Right lung (tissue), 5 donors: Measurements from ENCODE around the gene TNFRSF11A. TPM values are rescaled to one million over a fixed set of nuclear protein-coding genes. Genes with fewer than 3 reads are reported as not detected.
A peak's percentile ranks its signal among the peaks of the same experiment; 100 is the strongest.

Experiments
- DNase-seq, 2 donors: peaks; one replicate each; pipeline ENCODE4 v3.0.0-alpha.2; 2013
- polyA plus RNA-seq, 5 donors: library from polyadenylated mRNA; unstranded; fragments of 120-200 nt; gene quantifications; one replicate each; pipeline versions ENCODE4 v1.2.1 to v1.2.3, GENCODE V29; 2013; ENCODE audit warnings: inconsistent platforms in 1 of 5, low replicate concordance in 1 of 5; ENCODE audit not compliant: insufficient read length in 5 of 5, insufficient read depth in 1 of 5

TNFRSF11A gene
- polyA plus RNA-seq, 5 donors: 2.8 to 4.4 (median 3.9) TPM

GRCh38 chr18:62412231-62412979 lies 87.3 kb downstream of the TNFRSF11A start:
- DNase-seq: no peak

- DNase-seq: no peak
These were observed 88.1 kb downstream of the TNFRSF11A start for GRCh38 chr18:62413206-62413605.

- no peak for DNase-seq
These were observed 93.1 kb downstream of the TNFRSF11A start for GRCh38 chr18:62418258-62418657.

- DNase-seq: no peak
These were observed 95.0 kb downstream of the TNFRSF11A start for GRCh38 chr18:62420151-62420512.

- no peak for DNase-seq
These were observed 95.6 kb downstream of the TNFRSF11A start for GRCh38 chr18:62420513-62421209.

GRCh38 chr18:62425465-62426190 lies 100.5 kb downstream of the TNFRSF11A start:
- DNase-seq: peak; percentile 86 to 91

GRCh38 chr18:62426191-62426488 lies 101.0 kb downstream of the TNFRSF11A start:
- DNase-seq: no peak

GRCh38 chr18:62432176-62432575 lies 107.1 kb downstream of the TNFRSF11A start:
- no peak for DNase-seq

- no peak for DNase-seq
These were observed 109.7 kb downstream of the TNFRSF11A start for GRCh38 chr18:62434798-62435197.

GRCh38 chr18:62435435-62436031 lies 110.4 kb downstream of the TNFRSF11A start:
- no peak for DNase-seq

- DNase-seq: no peak
These were observed 111.6 kb downstream of the TNFRSF11A start for GRCh38 chr18:62436636-62437234.

- peak; percentile 46 to 55 for DNase-seq
These were observed 112.3 kb downstream of the TNFRSF11A start for GRCh38 chr18:62437235-62438017.

GRCh38 chr18:62438018-62438329 lies 112.9 kb downstream of the TNFRSF11A start:
- no peak for DNase-seq

- DNase-seq: no peak
These were observed 113.3 kb downstream of the TNFRSF11A start for GRCh38 chr18:62438402-62438801.

- DNase-seq: no peak
These were observed 113.8 kb downstream of the TNFRSF11A start for GRCh38 chr18:62438866-62439265.

Other genes with a start within 250 kb of the TNFRSF11A start
- gene PIGN, start 138.3 kb upstream of the TNFRSF11A start, polyA plus RNA-seq: 10 to 100 TPM; 23.6 to 43.3 (median 32.4) TPM
- gene RELCH, start 138.1 kb upstream of the TNFRSF11A start, polyA plus RNA-seq: 10 to 100 TPM; 23.2 to 41.5 (median 39.4) TPM
- gene ZCCHC2, start 197.7 kb downstream of the TNFRSF11A start, polyA plus RNA-seq: 10 to 100 TPM; 11.4 to 17.8 (median 17.5) TPM